Measurements from ENCODE around the gene EXOSC2. TPM values are rescaled to one million over a fixed set of nuclear protein-coding genes. Genes with fewer than 3 reads are reported as not detected.

EXOSC2 gene
- total RNA-seq, 2 experiments from 2014 or later, result 96.4 to 101 TPM

- H3K27ac Mint-ChIP-seq, result no peak overlapping the region
- H3K4me3 Mint-ChIP-seq, result no peak overlapping the region
- H3K9me3 Mint-ChIP-seq, result no peaks in the 10 kb centered on the region
- peaks cover 23% of the 10 kb centered on the region for H3K4me1 Mint-ChIP-seq
- no peaks in the 10 kb centered on the region for H3K27me3 Mint-ChIP-seq
- H3K36me3 Mint-ChIP-seq, result peaks cover 3% of the 10 kb centered on the region
- no peak for DNase-seq
Measured at GRCh38 chr9:130732136-130732535, 38.6 kb downstream of the EXOSC2 start.

- DNase-seq, result no peak
- Mint-ChIP-seq H3K4me3 (no peak overlapping the region), H3K27ac (no peak overlapping the region), H3K9me3 (no peaks in the 10 kb centered on the region), H3K36me3 (peaks cover 3% of the 10 kb centered on the region), H3K27me3 (no peaks in the 10 kb centered on the region), H3K4me1 (peaks cover 23% of the 10 kb centered on the region)
Measured at GRCh38 chr9:130732793-130733221, 39.2 kb downstream of the EXOSC2 start.

GRCh38 chr9:130735566-130735965 is 42.0 kb downstream of the EXOSC2 start:
- peaks cover 3% of the 10 kb centered on the region for H3K36me3 Mint-ChIP-seq
- no peaks in the 10 kb centered on the region for H3K27me3 Mint-ChIP-seq
- H3K9me3 Mint-ChIP-seq, result no peaks in the 10 kb centered on the region
- no peak overlapping the region for H3K4me3 Mint-ChIP-seq
- no peak overlapping the region for H3K27ac Mint-ChIP-seq
- DNase-seq, result no peak
- H3K4me1 Mint-ChIP-seq, result peaks cover 14% of the 10 kb centered on the region

GRCh38 chr9:130736834-130737233 is 43.3 kb downstream of the EXOSC2 start:
- Mint-ChIP-seq H3K36me3 (peaks cover 3% of the 10 kb centered on the region), H3K27me3 (no peaks in the 10 kb centered on the region), H3K9me3 (no peaks in the 10 kb centered on the region), H3K4me3 (no peak overlapping the region), H3K27ac (no peak overlapping the region), H3K4me1 (peaks cover 12% of the 10 kb centered on the region)
- no peak for DNase-seq

- Mint-ChIP-seq H3K36me3 (peaks cover 3% of the 10 kb centered on the region), H3K27me3 (no peaks in the 10 kb centered on the region), H3K4me1 (peaks cover 10% of the 10 kb centered on the region), H3K27ac (no peak overlapping the region), H3K4me3 (no peak overlapping the region), H3K9me3 (no peaks in the 10 kb centered on the region)
- no peak for DNase-seq
Measured at GRCh38 chr9:130738281-130738680, 44.7 kb downstream of the EXOSC2 start.

GRCh38 chr9:130739081-130739480 is 45.5 kb downstream of the EXOSC2 start:
- Mint-ChIP-seq H3K36me3 (peaks cover 3% of the 10 kb centered on the region), H3K4me1 (peaks cover 10% of the 10 kb centered on the region), H3K27me3 (no peaks in the 10 kb centered on the region), H3K4me3 (no peak overlapping the region), H3K27ac (no peak overlapping the region), H3K9me3 (no peaks in the 10 kb centered on the region)
- no peak for DNase-seq

- no peak overlapping the region for H3K4me3 Mint-ChIP-seq
- H3K4me1 Mint-ChIP-seq, result peaks cover 16% of the 10 kb centered on the region
- H3K27ac Mint-ChIP-seq, result no peak overlapping the region
- H3K9me3 Mint-ChIP-seq, result no peaks in the 10 kb centered on the region
- peaks cover 3% of the 10 kb centered on the region for H3K36me3 Mint-ChIP-seq
- no peak for DNase-seq
- H3K27me3 Mint-ChIP-seq, result no peaks in the 10 kb centered on the region
Measured at GRCh38 chr9:130740218-130741023, 46.8 kb downstream of the EXOSC2 start.

- peaks cover 4% of the 10 kb centered on the region for H3K36me3 Mint-ChIP-seq
- H3K9me3 Mint-ChIP-seq, result no peaks in the 10 kb centered on the region
- no peak overlapping the region for H3K4me3 Mint-ChIP-seq
- H3K4me1 Mint-ChIP-seq, result peaks cover 19% of the 10 kb centered on the region
- DNase-seq, result no peak
- H3K27me3 Mint-ChIP-seq, result no peaks in the 10 kb centered on the region
- H3K27ac Mint-ChIP-seq, result no peak overlapping the region
Measured at GRCh38 chr9:130741024-130741305, 47.4 kb downstream of the EXOSC2 start.

GRCh38 chr9:130741831-130742449 is 48.4 kb downstream of the EXOSC2 start:
- H3K9me3 Mint-ChIP-seq, result no peaks in the 10 kb centered on the region
- H3K4me3 Mint-ChIP-seq, result no peak overlapping the region
- no peaks in the 10 kb centered on the region for H3K27me3 Mint-ChIP-seq
- DNase-seq, result peak; percentile 26
- H3K4me1 Mint-ChIP-seq, result peaks cover 19% of the 10 kb centered on the region
- peak overlapping the region; percentile 23 for H3K27ac Mint-ChIP-seq
- H3K36me3 Mint-ChIP-seq, result peaks cover 8% of the 10 kb centered on the region

GRCh38 chr9:130743656-130744055 is 50.1 kb downstream of the EXOSC2 start:
- no peak overlapping the region for H3K4me3 Mint-ChIP-seq
- no peaks in the 10 kb centered on the region for H3K9me3 Mint-ChIP-seq
- no peak overlapping the region for H3K27ac Mint-ChIP-seq
- peaks cover 8% of the 10 kb centered on the region for H3K36me3 Mint-ChIP-seq
- peaks cover 19% of the 10 kb centered on the region for H3K4me1 Mint-ChIP-seq
- DNase-seq, result no peak
- no peaks in the 10 kb centered on the region for H3K27me3 Mint-ChIP-seq

- Mint-ChIP-seq H3K27ac (no peak overlapping the region), H3K4me3 (no peak overlapping the region), H3K36me3 (peaks cover 8% of the 10 kb centered on the region), H3K27me3 (no peaks in the 10 kb centered on the region), H3K4me1 (peaks cover 19% of the 10 kb centered on the region), H3K9me3 (no peaks in the 10 kb centered on the region)
- DNase-seq, result no peak
Measured at GRCh38 chr9:130745210-130745800, 51.7 kb downstream of the EXOSC2 start.

GRCh38 chr9:130745829-130746228 is 52.2 kb downstream of the EXOSC2 start:
- H3K36me3 Mint-ChIP-seq, result peaks cover 5% of the 10 kb centered on the region
- H3K4me1 Mint-ChIP-seq, result peaks cover 19% of the 10 kb centered on the region
- H3K27ac Mint-ChIP-seq, result no peak overlapping the region
- no peak for DNase-seq
- no peak overlapping the region for H3K4me3 Mint-ChIP-seq
- no peaks in the 10 kb centered on the region for H3K9me3 Mint-ChIP-seq
- no peaks in the 10 kb centered on the region for H3K27me3 Mint-ChIP-seq

GRCh38 chr9:130746434-130747212 is 53.0 kb downstream of the EXOSC2 start:
- no peak overlapping the region for H3K4me3 Mint-ChIP-seq
- no peak for DNase-seq
- H3K9me3 Mint-ChIP-seq, result no peaks in the 10 kb centered on the region
- H3K27ac Mint-ChIP-seq, result no peak overlapping the region
- H3K27me3 Mint-ChIP-seq, result no peaks in the 10 kb centered on the region
- H3K4me1 Mint-ChIP-seq, result peaks cover 17% of the 10 kb centered on the region
- H3K36me3 Mint-ChIP-seq, result peaks cover 5% of the 10 kb centered on the region

- Mint-ChIP-seq H3K36me3 (no peaks in the 10 kb centered on the region), H3K27ac (no peak overlapping the region), H3K9me3 (no peaks in the 10 kb centered on the region), H3K4me3 (no peak overlapping the region), H3K27me3 (no peaks in the 10 kb centered on the region), H3K4me1 (peaks cover 15% of the 10 kb centered on the region)
- DNase-seq, result no peak
Measured at GRCh38 chr9:130751631-130752355, 58.2 kb downstream of the EXOSC2 start.
